Endothelial cell of umbilical vein (primary cell): ENCODE results near the gene DTD1. TPM values are rescaled to one million over a fixed set of nuclear protein-coding genes. Genes with fewer than 3 reads are reported as not detected.

Experiments
- BruUV-seq: library from RNA; stranded (reverse); fragments of 400-500 nt; replicated peaks from 2 replicates; lab custom pipeline; 2021; lab: Mats Ljungman, UMichigan
- CTCF ChIA-PET: fragments of 300-600, 350-600 bp; sonication (Branson Sonifier 250); formaldehyde crosslinking; loops from one replicate; lab custom pipeline; 2021; ENCODE audit warnings: antibody characterized with exemption, inconsistent platforms; lab: Charles Lee
- POLR2A ChIA-PET: fragments of 300-600, 350-600 bp; sonication (Branson Sonifier 250); formaldehyde crosslinking; loops from one replicate; lab custom pipeline; 2021; ENCODE audit warnings: antibody characterized with exemption, inconsistent platforms; lab: Charles Lee
- DNase-seq: peaks from one replicate; pipeline ENCODE4 v3.0.0-alpha.2; 2011; ENCODE audit warnings: low read depth, low spot score
- FAIRE-seq: peaks from 2 replicates; lab custom pipeline; 2011; peaks lifted over from hg19 to GRCh38; lab: Jason Lieb, UNC
- H2AFZ ChIP-seq: 2 replicates; pipeline ENCODE4 v1.6.0; 2012; ENCODE audit warnings: low read depth, low read length, control low read depth, inconsistent platforms
- H3K27ac ChIP-seq: 2 replicates; pipeline ENCODE4 v1.5.1; 2011; ENCODE audit warnings: low read depth, mild to moderate bottlenecking, control low read depth, low read length, moderate library complexity; ENCODE audit not compliant: insufficient read depth
- H3K27me3 ChIP-seq, 2 experiments: 2 replicates each; pipeline versions ENCODE4 v1.6.0 to v1.6.1; 2011; ENCODE audit warnings: low read length in 2 of 2, mixed read lengths in 1 of 2; ENCODE audit not compliant: control insufficient read depth in 2 of 2, insufficient read depth in 2 of 2
- H3K36me3 ChIP-seq, 2 experiments: 2 replicates in 1 of 2; 3 replicates in 1 of 2; pipeline ENCODE4 v1.5.1; 2011; ENCODE audit warnings: low read length in 2 of 2, mild to moderate bottlenecking in 1 of 2, moderate library complexity in 1 of 2; ENCODE audit not compliant: control insufficient read depth in 2 of 2, insufficient read depth in 2 of 2; ENCODE audit errors: extremely low read depth in 1 of 2
- H3K4me1 ChIP-seq: 3 replicates; pipeline ENCODE4 v1.5.1; 2011; ENCODE audit warnings: mild to moderate bottlenecking, low read length; ENCODE audit not compliant: control insufficient read depth, insufficient read depth; ENCODE audit errors: extremely low read depth
- H3K4me2 ChIP-seq: 2 replicates; pipeline ENCODE4 v1.6.1; 2011; ENCODE audit warnings: low read length, control low read depth, mixed read lengths; ENCODE audit not compliant: insufficient read depth
- H3K4me3 ChIP-seq, 3 experiments: fragments of 200-600 bp in 1 of 3; sonication (generic), shearing (Covaris generic) in 1 of 3; replicated peaks in 1 of 3; 2 replicates each; pipeline ENCODE4 v1.5.1; 2011 to 2016; ENCODE audit warnings: control low read depth in 3 of 3, low read length in 3 of 3, mild to moderate bottlenecking in 2 of 3, inconsistent platforms in 1 of 3, low read depth in 1 of 3, moderate library complexity in 1 of 3; ENCODE audit not compliant: insufficient read depth in 1 of 3
- H3K79me2 ChIP-seq: 2 replicates; pipeline ENCODE4 v1.6.0; 2012; ENCODE audit warnings: low read length, inconsistent platforms; ENCODE audit not compliant: control insufficient read depth, insufficient read depth
- H3K9ac ChIP-seq: replicated peaks from 2 replicates; pipeline ENCODE3; 2011; ENCODE audit warnings: low read length, control low read depth; ENCODE audit not compliant: insufficient read depth; ENCODE audit errors: extremely low read depth
- H3K9me1 ChIP-seq: replicated peaks from 3 replicates; pipeline ENCODE4 v1.6.0; 2011; ENCODE audit warnings: mild to moderate bottlenecking, low read length; ENCODE audit not compliant: control insufficient read depth, insufficient read depth; ENCODE audit errors: extremely low read depth
- H3K9me3 ChIP-seq: replicated peaks from 2 replicates; pipeline ENCODE4 v1.5.1; 2012; ENCODE audit warnings: low read length, inconsistent platforms; ENCODE audit not compliant: control insufficient read depth, insufficient read depth
- H4K20me1 ChIP-seq: replicated peaks from 2 replicates; pipeline ENCODE3; 2011; ENCODE audit warnings: mild to moderate bottlenecking, low read length; ENCODE audit not compliant: control insufficient read depth, insufficient read depth; ENCODE audit errors: extremely low read depth
- EZH2 ChIP-seq: IDR thresholded peaks from 2 replicates; pipeline ENCODE4 v1.6.1; 2012; ENCODE audit warnings: borderline replicate concordance, low read depth, mild to moderate bottlenecking, moderate library complexity, low read length, inconsistent platforms; ENCODE audit not compliant: severe bottlenecking
- FOS ChIP-seq: IDR thresholded peaks from 2 replicates; pipeline ENCODE4 v1.6.1; 2011; ENCODE audit warnings: mild to moderate bottlenecking, low read length, moderate library complexity, borderline replicate concordance; ENCODE audit not compliant: insufficient read depth
- GATA2 ChIP-seq: IDR thresholded peaks from 2 replicates; pipeline ENCODE4 v1.7.0; 2011; ENCODE audit warnings: low read depth, mild to moderate bottlenecking, moderate library complexity, mixed read lengths, low read length; ENCODE audit not compliant: insufficient read length, insufficient read depth
- JUN ChIP-seq: IDR thresholded peaks from 2 replicates; pipeline ENCODE4 v1.6.1; 2011; ENCODE audit warnings: borderline replicate concordance, low read depth; ENCODE audit not compliant: insufficient read length, insufficient read depth
- MAX ChIP-seq: IDR thresholded peaks from 2 replicates; pipeline ENCODE4 v1.6.1; 2011; ENCODE audit not compliant: insufficient read depth, insufficient read length
- MYC ChIP-seq: IDR thresholded peaks from one replicate; pipeline ENCODE4 v1.6.1; 2011; ENCODE audit warnings: mild to moderate bottlenecking, low read depth, low read length
- POLR2A ChIP-seq: IDR thresholded peaks from 2 replicates; pipeline ENCODE4 v1.6.1; 2012; ENCODE audit warnings: low read depth, mild to moderate bottlenecking, control low read depth, low read length
- POLR2AphosphoS5 ChIP-seq: IDR thresholded peaks from 2 replicates; pipeline ENCODE4 v1.6.1; 2012; ENCODE audit warnings: low read depth, mild to moderate bottlenecking, control low read depth, low read length, moderate library complexity; ENCODE audit not compliant: insufficient read depth
- dilution Hi-C: fragments of 300-500 bp; cut with MboI; formaldehyde crosslinking; loops from one replicate; pipeline ENCODE4 v1.15.0; 2019; ENCODE audit warnings: low sequenced_read_pairs; ENCODE audit not compliant: extremely low pct_ligation_motif_present
- intact Hi-C: fragments of 100-400 bp; cut with micrococcal nuclease; formaldehyde crosslinking; loops from one replicate; pipeline ENCODE4 v1.10.0; 2022
- polyA plus RNA-seq, 4 experiments: library from polyadenylated mRNA; depleted of rRNA in 3 of 4; stranded (reverse) in 3 of 4; unstranded in 1 of 4; fragments of >200 nt; gene quantifications; 2 replicates each; pipeline versions ENCODE4 v1.2.1 to v1.2.3, GENCODE V29; 2011 to 2012; ENCODE audit warnings: missing spikeins in 1 of 4
- total RNA-seq: library from RNA; stranded (reverse); gene quantifications from 2 replicates; pipeline ENCODE4 v1.2.3, GENCODE V29; 2021
- TF ChIP-seq, protein P1 (sequence below), 2 donors: IDR thresholded peaks; 1 replicate in 1 of 2; 2 replicates in 1 of 2; pipeline ENCODE4 v1.5.1; 2011; ENCODE audit warnings: low read length in 2 of 2, mild to moderate bottlenecking in 2 of 2, moderate library complexity in 2 of 2, control low read depth in 1 of 2, inconsistent platforms in 1 of 2, low read depth in 1 of 2; ENCODE audit not compliant: insufficient read depth in 1 of 2; ENCODE audit errors: extremely low read depth in 1 of 2

DTD1 gene
- total and polyA plus RNA-seq, 2 donors (not counting 3 experiments of a cell fraction or from before 2014, with no cell fraction given): 48.2 to 50.8 TPM

- dilution Hi-C loops: no loop called here
- Histone ChIP-seq H2AFZ (no peak overlapping the region), H3K9ac (no peak overlapping the region), H3K9me1 (no peaks in the 10 kb centered on the region), H4K20me1 (no peaks in the 10 kb centered on the region), H3K27me3 (no peaks in the 10 kb centered on the region), H3K79me2 (no peaks in the 10 kb centered on the region), H3K4me1 (no peaks in the 10 kb centered on the region), H3K36me3 (no peaks in the 10 kb centered on the region), H3K27ac (no peak overlapping the region), H3K4me3 (no peak overlapping the region), H3K9me3 (no peaks in the 10 kb centered on the region), H3K4me2 (no peak overlapping the region)
- ChIA-PET CTCF (no interaction called here), POLR2A (no interaction called here)
- no TSS peak for BruUV-seq
- TF ChIP-seq POLR2A (no peak), MAX (no peak), JUN (no peak), MYC (no peak), GATA2 (no peak), POLR2AphosphoS5 (no peak), FOS (no peak)
- no peak for DNase-seq
- no peak for FAIRE-seq
- intact Hi-C loops: no loop called here
These were observed 131.6 kb downstream of the DTD1 start for GRCh38 chr20:18719426-18719825.

DNA sequence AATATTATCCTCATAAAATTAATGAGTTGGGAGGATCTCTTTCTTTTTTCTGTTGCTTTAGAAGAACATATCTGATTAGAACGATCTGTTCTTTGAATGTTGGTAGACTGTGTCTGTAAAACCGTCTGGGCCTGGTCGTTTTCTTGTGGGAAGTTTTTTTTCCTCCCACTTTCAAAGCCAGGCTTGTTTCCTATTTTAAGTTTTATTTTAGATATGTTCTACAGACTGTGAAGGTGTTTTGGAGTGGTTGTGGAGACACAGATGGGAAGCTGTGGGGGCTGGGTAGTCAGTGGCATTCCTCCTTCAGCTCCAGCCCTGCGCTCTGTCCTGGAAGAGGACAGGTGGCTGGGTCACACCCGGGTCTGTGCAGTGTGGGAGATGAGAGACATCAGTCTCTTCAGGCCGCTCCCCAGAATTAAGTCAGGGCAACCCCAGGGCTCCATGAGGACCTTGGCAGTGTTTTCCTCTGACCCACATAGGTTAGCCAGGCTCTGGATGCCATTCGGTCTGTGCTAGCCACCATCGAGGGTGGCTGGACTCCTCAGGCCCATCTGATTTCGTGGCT lies 133.8 kb downstream of the DTD1 start:
- ChIA-PET POLR2A (no interaction called here), CTCF (no interaction called here)
- Histone ChIP-seq H3K36me3 (no peaks in the 10 kb centered on the region), H3K9ac (no peak overlapping the region), H4K20me1 (no peaks in the 10 kb centered on the region), H3K79me2 (no peaks in the 10 kb centered on the region), H3K27ac (no peak overlapping the region), H2AFZ (no peak overlapping the region), H3K4me2 (no peak overlapping the region), H3K9me1 (no peaks in the 10 kb centered on the region), H3K27me3 (no peaks in the 10 kb centered on the region), H3K4me1 (no peaks in the 10 kb centered on the region), H3K4me3 (no peak overlapping the region), H3K9me3 (no peaks in the 10 kb centered on the region)
- dilution Hi-C loops: no loop called here
- no peak for TF ChIP-seq MAX
- no peak for TF ChIP-seq FOS
- TF ChIP-seq, protein P1, sequence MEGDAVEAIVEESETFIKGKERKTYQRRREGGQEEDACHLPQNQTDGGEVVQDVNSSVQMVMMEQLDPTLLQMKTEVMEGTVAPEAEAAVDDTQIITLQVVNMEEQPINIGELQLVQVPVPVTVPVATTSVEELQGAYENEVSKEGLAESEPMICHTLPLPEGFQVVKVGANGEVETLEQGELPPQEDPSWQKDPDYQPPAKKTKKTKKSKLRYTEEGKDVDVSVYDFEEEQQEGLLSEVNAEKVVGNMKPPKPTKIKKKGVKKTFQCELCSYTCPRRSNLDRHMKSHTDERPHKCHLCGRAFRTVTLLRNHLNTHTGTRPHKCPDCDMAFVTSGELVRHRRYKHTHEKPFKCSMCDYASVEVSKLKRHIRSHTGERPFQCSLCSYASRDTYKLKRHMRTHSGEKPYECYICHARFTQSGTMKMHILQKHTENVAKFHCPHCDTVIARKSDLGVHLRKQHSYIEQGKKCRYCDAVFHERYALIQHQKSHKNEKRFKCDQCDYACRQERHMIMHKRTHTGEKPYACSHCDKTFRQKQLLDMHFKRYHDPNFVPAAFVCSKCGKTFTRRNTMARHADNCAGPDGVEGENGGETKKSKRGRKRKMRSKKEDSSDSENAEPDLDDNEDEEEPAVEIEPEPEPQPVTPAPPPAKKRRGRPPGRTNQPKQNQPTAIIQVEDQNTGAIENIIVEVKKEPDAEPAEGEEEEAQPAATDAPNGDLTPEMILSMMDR (IDR thresholded peaks at IDR 0.05; ENCODE audit: extremely low read depth in 1 of 2, insufficient read depth in 1 of 2, low read depth in 1 of 2, low read length in 2 of 2): no peak
- no peak for TF ChIP-seq GATA2
- no peak for TF ChIP-seq MYC
- no peak for TF ChIP-seq EZH2
- TF ChIP-seq POLR2A: no peak
- TF ChIP-seq JUN: no peak
- no peak for TF ChIP-seq POLR2AphosphoS5
- DNase-seq (no peak), FAIRE-seq (no peak)
- intact Hi-C loops: no loop called here
- BruUV-seq: no TSS peak
